SKM-1 (cell line): Measurements from ENCODE around the gene CD96.

Experiments used
- DNase-seq: peaks from one replicate; lab custom pipeline; 2025; ENCODE audit not compliant: unreplicated experiment; lab: John Stamatoyannopoulos, UW

Gene CD96

DNA sequence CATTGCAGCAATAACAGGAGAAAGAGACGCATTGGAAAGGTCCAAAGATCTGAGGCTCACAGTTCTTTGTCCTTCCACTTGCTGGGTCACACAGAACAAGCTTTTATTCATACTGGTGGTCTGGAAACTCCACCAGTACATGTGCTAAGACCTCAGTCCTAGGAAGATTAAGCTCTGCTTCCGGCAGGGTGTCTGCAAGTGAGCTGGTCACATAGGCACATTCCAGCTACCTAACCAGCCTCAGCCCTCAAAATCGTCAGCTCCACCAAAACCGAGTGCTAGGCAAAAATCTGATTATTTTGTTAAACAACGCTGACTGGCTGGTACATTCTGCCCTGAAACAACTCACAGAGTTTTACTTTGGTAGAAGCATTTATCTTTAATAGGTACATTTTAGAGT is 50.9 kb downstream of the CD96 start:
- no peak for DNase-seq

- no peak for DNase-seq
Observed at GRCh38 chr3:111593666-111594065, 51.7 kb downstream of the CD96 start.

GRCh38 chr3:111594205-111594604 is 52.2 kb downstream of the CD96 start:
- no peak for DNase-seq

GRCh38 chr3:111594781-111595180 is 52.8 kb downstream of the CD96 start:
- DNase-seq, result no peak

- no peak for DNase-seq
Observed at GRCh38 chr3:111595232-111595631, 53.2 kb downstream of the CD96 start, which contains the start of gene ZBED2. ZBED2 (minus strand) TSS chr3:111595346; CDS start chr3:111594201, 1,145 bp downstream.

- DNase-seq, result no peak
Observed at GRCh38 chr3:111596328-111596727, 54.3 kb downstream of the CD96 start.

GRCh38 chr3:111598139-111598538 is 56.1 kb downstream of the CD96 start:
- DNase-seq, result no peak

GRCh38 chr3:111598552-111598951 is 56.6 kb downstream of the CD96 start:
- DNase-seq, result no peak

GRCh38 chr3:111601810-111602209 is 59.8 kb downstream of the CD96 start:
- DNase-seq, result no peak

DNA sequence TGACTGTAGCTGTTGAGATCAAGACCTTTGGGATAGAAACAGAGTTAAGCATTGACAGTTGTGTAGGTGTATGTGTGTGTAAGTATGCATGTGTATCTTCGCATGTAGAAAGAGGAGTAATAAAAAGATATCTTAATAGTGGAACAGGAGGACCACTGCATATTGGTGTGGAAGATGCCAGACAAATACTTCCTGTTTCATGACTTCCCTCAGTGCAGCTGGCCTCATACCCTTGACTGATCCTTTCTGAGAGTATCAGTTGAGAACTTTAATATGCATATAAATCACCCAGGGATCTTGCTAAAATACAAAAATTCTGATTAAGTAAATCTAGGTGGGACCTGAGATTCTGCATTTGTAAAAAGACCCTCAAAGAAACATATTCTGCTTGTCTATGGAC is 61.7 kb downstream of the CD96 start:
- DNase-seq, result no peak

- no peak for DNase-seq
Observed at GRCh38 chr3:111604119-111604518, 62.1 kb downstream of the CD96 start.

DNA sequence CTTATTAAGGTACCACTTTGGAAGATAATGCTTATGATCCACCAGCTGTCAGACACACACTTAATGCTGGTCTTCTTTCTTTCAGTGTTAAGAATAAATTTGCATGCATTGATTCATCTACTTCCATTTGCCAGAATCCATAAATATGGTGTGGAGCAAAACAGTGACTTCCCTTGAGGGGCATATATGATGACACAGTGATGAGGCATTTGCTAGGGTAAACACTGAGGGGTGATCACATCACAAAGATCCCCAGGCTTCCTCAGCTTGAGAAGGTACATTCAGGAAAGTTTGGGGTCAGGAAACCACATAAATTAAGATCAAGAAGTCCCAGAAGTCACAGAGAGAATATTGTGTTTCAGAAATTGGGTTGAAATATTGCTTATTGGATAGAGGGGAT is 63.0 kb downstream of the CD96 start:
- DNase-seq, result no peak

DNA sequence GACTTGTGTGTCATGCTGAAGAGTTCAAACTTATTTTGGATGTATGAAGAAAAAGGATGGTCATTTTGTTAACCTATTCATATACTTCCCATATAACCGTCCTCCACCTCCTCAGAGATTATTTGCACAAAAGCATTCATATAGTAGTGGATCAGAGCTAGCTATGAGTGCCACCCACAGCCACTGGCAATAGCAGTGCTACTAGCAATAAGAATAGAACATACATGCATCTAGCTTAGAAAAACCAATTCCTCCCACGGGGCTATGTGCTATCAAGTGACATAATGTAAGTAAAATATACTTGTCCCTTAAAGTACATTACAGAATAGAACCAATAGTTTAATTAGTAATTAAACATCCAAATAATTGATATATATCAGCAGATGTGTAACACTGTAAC is 63.5 kb downstream of the CD96 start:
- no peak for DNase-seq

GRCh38 chr3:111607240-111607920 is 65.4 kb downstream of the CD96 start:
- no peak for DNase-seq

DNA sequence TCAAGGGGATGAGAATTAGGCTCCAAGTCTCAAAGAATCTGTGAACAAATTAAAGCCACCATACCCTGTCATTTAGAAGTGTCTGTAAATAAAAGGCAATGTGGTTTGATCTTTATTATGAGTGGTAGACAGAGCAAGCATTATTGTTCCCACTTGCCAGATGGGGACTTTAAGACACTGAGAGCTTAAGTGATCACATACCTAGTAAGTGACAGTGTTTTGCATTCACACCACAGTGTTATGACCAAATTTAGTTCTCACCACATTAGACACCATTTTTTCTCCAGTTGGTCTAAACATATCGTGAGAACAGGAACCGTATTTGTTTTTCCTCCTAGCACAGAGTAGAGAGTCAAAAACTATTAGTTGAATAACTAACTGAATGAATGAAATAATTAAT is 66.4 kb downstream of the CD96 start:
- no peak for DNase-seq

GRCh38 chr3:111609700-111610099 is 67.7 kb downstream of the CD96 start:
- DNase-seq, result no peak

DNA sequence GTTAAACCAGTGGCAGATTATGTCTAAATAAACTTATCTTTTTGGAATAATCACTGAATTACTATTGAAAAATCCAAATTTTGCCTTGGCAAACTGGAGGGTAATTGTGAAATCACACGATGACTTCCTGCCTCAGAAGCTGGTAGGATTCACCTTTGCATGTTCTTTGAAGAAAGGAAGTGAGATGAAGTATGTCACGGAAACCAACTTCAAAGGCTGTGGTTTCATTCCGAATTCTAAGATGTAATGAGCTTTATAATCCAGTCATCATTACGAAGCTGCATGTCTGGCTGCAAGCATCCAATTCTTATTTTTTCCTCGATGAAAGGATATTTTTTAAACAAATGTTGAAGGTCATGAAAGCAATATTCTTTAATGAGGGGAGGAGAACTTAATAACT is 68.2 kb downstream of the CD96 start:
- DNase-seq, result no peak

DNA sequence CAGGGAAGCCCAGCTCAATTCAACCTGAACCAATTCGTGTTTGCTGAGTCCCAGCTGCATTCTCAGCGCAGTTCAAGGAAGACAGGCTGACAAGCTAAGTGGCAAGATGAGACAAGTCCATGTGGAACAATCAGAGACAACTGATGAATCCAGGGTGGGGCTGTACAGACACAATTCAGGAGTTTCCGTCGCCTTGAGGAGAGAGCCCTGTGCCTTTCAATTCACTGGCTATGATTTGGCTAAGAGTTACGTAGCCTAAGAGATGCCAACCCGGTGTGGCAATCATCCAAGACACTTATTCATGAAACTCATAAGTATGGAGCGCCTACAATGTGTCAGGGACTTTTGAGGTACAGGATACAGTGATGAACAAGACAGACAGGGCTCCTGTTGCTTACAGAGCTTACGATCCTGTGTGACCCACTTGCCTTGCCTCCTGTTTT is 68.6 kb downstream of the CD96 start:
- no peak for DNase-seq

DNA sequence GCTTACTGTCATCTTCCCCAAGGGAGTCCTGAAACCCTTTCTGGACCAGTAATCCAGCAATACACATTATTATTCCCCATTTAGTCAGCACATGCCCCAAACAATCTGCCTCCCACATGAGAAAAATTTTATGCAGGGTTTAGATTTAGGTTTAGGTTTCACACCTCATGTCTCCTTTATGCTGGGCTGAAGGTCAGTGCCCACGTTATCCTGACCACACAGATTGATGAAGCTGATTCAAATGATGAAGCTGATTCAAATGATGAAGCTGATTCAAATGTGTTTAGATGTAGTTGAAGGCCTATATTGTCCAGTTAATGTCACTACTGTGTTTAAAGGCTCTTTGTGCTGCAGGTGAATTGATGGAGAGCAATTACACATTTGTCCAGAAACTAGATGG is 71.3 kb downstream of the CD96 start:
- DNase-seq, result no peak

- no peak for DNase-seq
Observed at GRCh38 chr3:111615880-111616279, 73.9 kb downstream of the CD96 start.

DNA sequence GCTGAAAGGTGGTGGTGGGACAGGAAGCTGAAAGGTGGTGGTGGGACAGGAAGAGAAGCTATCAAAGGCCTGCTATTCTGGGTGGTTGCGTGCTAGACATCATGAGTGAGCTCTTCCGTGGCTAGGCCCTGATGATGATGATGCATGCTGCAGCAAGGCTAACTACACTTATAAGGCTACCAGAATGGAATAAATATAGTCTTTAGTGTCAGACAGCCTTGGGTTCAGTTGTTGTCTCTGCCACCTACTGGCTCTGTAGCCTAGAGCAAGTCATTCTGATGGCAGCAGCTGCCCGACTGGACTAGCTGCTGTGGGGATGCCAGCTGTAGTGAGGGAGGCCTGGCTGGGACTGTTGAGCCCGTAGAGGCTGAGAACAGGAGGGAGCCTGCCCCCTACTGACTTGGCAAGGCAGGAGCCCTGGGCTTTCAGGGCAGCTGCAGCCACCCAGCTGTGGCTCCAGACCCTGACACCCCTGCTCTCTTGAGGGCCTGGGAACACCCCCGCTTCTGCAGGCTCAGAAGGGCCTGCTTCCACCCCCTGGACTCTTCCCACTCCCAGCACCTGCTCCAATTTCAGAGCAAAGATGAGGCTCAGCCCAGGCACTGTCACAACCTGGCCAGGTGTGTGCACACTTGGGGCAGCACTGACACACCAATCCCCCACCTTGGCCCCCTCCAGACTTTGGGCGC is 74.6 kb downstream of the CD96 start:
- DNase-seq, result no peak

DNA sequence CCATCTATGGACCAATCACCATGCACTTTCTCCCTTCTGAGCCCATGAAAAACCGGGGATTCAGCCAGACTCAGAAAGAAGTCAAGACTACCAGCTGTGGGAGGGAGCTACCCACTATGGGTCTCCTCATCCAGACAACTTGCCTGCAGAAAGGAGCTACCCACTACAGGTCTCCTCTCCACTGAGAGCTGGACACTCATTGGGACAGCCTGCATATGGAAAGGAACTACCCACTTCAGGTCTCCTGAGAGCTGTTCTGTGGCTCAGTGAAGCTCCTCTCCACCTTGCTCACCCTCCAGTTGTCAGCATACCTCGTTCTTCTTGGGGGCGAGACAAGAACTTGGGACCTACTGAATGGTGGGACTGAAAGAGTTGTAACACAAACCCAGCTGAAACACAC is 75.4 kb downstream of the CD96 start:
- no peak for DNase-seq
